T-helper 1 cell treated with Interleukin-12 subunit alpha and Interleukin-12 subunit beta and Interleukin-4 antibody, amounts not matched to agents 30 μg/mL and 1 μg/mL, for 36 hours (primary cell): ENCODE data around the gene LORICRIN.

Experiments used
- H3K27ac Mint-ChIP-seq: one replicate; pipeline ENCODE4 v1.8.0; 2021; ENCODE audit warnings: mild to moderate bottlenecking, mixed read lengths
- H3K27me3 Mint-ChIP-seq: one replicate; pipeline ENCODE4 v1.8.0; 2021; ENCODE audit warnings: low read depth, mixed read lengths
- H3K36me3 Mint-ChIP-seq: one replicate; pipeline ENCODE4 v1.8.0; 2021; ENCODE audit warnings: low read depth, mixed read lengths
- H3K4me1 Mint-ChIP-seq: one replicate; pipeline ENCODE4 v1.8.0; 2021; ENCODE audit warnings: low read depth, mixed read lengths
- H3K4me3 Mint-ChIP-seq: one replicate; pipeline ENCODE4 v1.8.0; 2021; ENCODE audit warnings: mild to moderate bottlenecking, moderate library complexity, mixed read lengths
- H3K9me3 Mint-ChIP-seq: one replicate; pipeline ENCODE4 v1.8.0; 2021; ENCODE audit warnings: mixed read lengths

The LORICRIN gene

DNA sequence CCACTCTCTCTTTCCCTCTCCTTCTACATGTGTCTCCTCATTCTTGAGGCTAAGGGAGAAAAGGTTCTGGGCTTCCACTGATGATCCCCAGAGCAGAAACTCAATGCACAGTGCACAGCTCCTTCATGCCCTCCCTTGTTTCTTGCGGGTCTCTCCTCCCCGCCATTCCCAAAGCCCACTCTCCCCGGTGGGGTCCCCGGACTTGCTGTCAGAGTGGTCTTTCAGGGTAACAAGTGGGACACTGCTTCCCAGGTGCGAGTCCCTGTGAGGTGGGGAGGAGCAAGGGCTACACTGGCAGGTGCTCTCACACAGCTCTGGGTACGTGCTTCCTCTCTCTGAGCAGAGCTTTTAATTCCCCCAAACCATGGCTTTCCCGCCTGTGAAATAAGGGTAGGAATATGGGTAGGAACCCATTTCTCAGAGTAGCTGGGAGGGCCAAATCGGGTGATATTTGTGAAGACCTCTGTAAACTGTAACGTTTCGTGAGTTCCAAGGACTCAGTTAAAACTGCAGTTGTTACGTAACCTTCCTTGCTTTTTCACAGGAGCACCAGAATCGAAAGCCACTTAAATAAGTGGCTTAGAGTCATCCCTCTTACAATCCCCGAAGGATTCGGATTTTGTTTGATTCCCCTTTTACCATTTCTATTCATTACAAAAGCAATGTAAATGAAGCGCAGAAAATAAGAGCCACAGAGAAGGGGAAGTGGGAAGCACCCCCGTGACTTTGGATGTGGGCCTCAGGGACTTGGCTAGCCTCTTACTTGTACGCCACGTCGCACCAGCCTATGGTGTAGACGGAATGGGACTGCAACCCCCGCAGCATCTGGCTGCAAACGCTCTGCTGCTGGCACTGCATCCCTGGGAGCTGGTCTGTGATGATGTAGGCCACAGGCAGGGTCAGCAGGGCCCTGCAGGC, 47.1 kb downstream of the LORICRIN start:
- Mint-ChIP-seq H3K27me3 (peaks cover 13% of the 10 kb centered on the region), H3K36me3 (no peaks in the 10 kb centered on the region), H3K27ac (no peak overlapping the region), H3K4me3 (no peak overlapping the region), H3K9me3 (no peaks in the 10 kb centered on the region), H3K4me1 (no peaks in the 10 kb centered on the region)

GRCh38 chr1:153307221-153307600, 47.7 kb downstream of the LORICRIN start:
- Mint-ChIP-seq H3K9me3 (no peaks in the 10 kb centered on the region), H3K27ac (no peak overlapping the region), H3K27me3 (peaks cover 13% of the 10 kb centered on the region), H3K36me3 (no peaks in the 10 kb centered on the region), H3K4me1 (no peaks in the 10 kb centered on the region), H3K4me3 (no peak overlapping the region)

GRCh38 chr1:153308540-153308939, 49.1 kb downstream of the LORICRIN start:
- Mint-ChIP-seq H3K9me3 (no peaks in the 10 kb centered on the region), H3K4me3 (no peak overlapping the region), H3K27me3 (peaks cover 11% of the 10 kb centered on the region), H3K27ac (no peak overlapping the region), H3K4me1 (no peaks in the 10 kb centered on the region), H3K36me3 (no peaks in the 10 kb centered on the region)

GRCh38 chr1:153309441-153309840, 50.0 kb downstream of the LORICRIN start:
- Mint-ChIP-seq H3K4me1 (no peaks in the 10 kb centered on the region), H3K27ac (no peak overlapping the region), H3K36me3 (no peaks in the 10 kb centered on the region), H3K27me3 (peaks cover 5% of the 10 kb centered on the region), H3K9me3 (no peaks in the 10 kb centered on the region), H3K4me3 (no peak overlapping the region)

DNA sequence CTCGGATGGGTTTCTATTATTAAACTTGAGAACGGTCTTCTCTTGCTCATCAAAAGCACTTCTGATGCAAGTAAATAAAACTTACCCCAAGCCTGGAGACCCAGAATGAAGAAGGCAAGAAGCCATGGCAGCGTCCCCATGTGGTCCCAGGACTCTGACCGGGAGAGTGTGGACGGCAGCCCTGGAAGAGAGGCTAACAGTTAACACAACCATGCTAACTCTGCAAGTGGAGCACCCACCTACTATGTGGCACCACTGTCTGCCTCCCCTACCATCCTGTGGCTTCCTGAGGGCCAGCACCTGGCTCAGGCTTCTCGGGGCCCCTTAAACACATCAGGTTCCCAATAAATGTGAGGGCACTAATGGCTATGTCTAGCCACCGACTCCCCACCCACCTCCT, 51.0 kb downstream of the LORICRIN start:
- Mint-ChIP-seq H3K27ac (no peak overlapping the region), H3K27me3 (no peaks in the 10 kb centered on the region), H3K9me3 (peaks cover 3% of the 10 kb centered on the region), H3K36me3 (no peaks in the 10 kb centered on the region), H3K4me3 (no peak overlapping the region), H3K4me1 (no peaks in the 10 kb centered on the region)
